ENCODE measurements around the gene INPP5D. TPM values are rescaled to one million over a fixed set of nuclear protein-coding genes. Genes with fewer than 3 reads are reported as not detected.

The INPP5D gene
- total RNA-seq, 1 donor, result under 0.01 TPM

- Histone ChIP-seq H3K9me3 (ENCODE audit: low read depth, low read length) (no peaks in the 10 kb centered on the region), H2AFZ (ENCODE audit: low read length) (no peak overlapping the region), H3K4me1 (ENCODE audit: insufficient read depth, low read length) (no peaks in the 10 kb centered on the region)
Observed at GRCh38 chr2:233112329-233112728, 52.2 kb downstream of the INPP5D start.

DNA sequence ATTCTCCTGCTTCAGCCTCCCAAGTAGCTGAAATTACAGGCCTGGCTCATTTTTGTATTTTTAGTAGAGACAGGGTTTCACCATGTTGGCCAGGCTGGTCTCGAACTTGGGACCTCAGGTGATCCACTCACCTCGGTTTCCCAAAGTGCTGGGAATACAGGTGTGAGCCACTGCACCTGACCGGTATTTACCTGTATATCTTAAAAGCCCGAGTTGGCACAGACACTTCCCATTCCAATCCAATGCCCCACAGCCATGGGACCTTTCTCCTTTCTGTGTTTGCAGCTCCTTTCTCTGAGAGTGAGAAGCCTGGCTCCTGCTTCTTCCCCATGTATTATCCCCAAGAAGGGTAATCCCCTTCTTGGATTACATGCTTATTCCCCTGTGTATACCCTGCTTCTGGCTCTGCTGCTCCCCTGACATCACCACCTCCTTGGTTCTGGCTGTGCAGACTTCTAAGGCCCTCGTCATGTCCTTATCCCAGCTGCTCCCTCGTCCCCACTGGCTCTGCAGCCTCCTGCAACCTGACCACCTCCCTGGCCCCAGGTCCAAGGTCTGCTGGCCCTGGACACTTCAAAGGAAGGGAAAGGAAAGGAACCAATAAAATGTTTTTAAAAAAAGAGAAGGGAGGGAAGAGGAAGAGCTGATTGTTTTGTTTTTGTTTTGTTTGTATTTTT is 52.8 kb downstream of the INPP5D start:
- H3K79me2 ChIP-seq (ENCODE audit: insufficient read depth, low read length), result no peaks in the 10 kb centered on the region
- no peaks in the 10 kb centered on the region for H4K20me1 ChIP-seq (ENCODE audit: insufficient read depth, low read length)
- no peak overlapping the region for H2AFZ ChIP-seq (ENCODE audit: low read length)
- H3K27me3 ChIP-seq (ENCODE audit: insufficient read depth, low read length), result peaks cover 20% of the 10 kb centered on the region
- DNase-seq (ENCODE audit: insufficient read length, low spot score, missing footprints), result no peak
- TF ChIP-seq CTCF (IDR thresholded peaks at IDR 0.05; ENCODE audit: extremely low read depth, low read depth, low read length), result no peak
- H3K4me2 ChIP-seq (ENCODE audit: insufficient read depth, low read length), result no peak overlapping the region
- no peaks in the 10 kb centered on the region for H3K9me3 ChIP-seq (ENCODE audit: low read depth, low read length)
- H3K27ac ChIP-seq (ENCODE audit: low read depth, low read length), result no peak overlapping the region
- H3K36me3 ChIP-seq (ENCODE audit: insufficient read depth, low read length), result no peaks in the 10 kb centered on the region
- no peaks in the 10 kb centered on the region for H3K4me1 ChIP-seq (ENCODE audit: insufficient read depth, low read length)
- H3K4me3 ChIP-seq (ENCODE audit: insufficient read depth, low read length), result no peak overlapping the region

More at GRCh38 chr2:233112329-233112728, 52.2 kb downstream of the INPP5D start:
- Histone ChIP-seq H3K27me3 (ENCODE audit: insufficient read depth, low read length) (peaks cover 22% of the 10 kb centered on the region), H3K36me3 (ENCODE audit: insufficient read depth, low read length) (no peaks in the 10 kb centered on the region), H3K4me2 (ENCODE audit: insufficient read depth, low read length) (no peak overlapping the region), H4K20me1 (ENCODE audit: insufficient read depth, low read length) (no peaks in the 10 kb centered on the region), H3K4me3 (ENCODE audit: insufficient read depth, low read length) (no peak overlapping the region), H3K79me2 (ENCODE audit: insufficient read depth, low read length) (no peaks in the 10 kb centered on the region), H3K27ac (ENCODE audit: low read depth, low read length) (no peak overlapping the region)
- no peak for DNase-seq (ENCODE audit: insufficient read length, low spot score, missing footprints)
- no peak for TF ChIP-seq CTCF (IDR thresholded peaks at IDR 0.05; ENCODE audit: extremely low read depth, low read depth, low read length)

GRCh38 chr2:233114421-233114861 is 54.3 kb downstream of the INPP5D start:
- H3K4me2 ChIP-seq (ENCODE audit: insufficient read depth, low read length), result no peak overlapping the region
- TF ChIP-seq CTCF (IDR thresholded peaks at IDR 0.05; ENCODE audit: extremely low read depth, low read depth, low read length), result no peak
- H3K27me3 ChIP-seq (ENCODE audit: insufficient read depth, low read length), result peaks cover 7% of the 10 kb centered on the region
- DNase-seq (ENCODE audit: insufficient read length, low spot score, missing footprints), result no peak
- H2AFZ ChIP-seq (ENCODE audit: low read length), result peak overlapping the region; percentile 47
- H3K4me3 ChIP-seq (ENCODE audit: insufficient read depth, low read length), result no peak overlapping the region
- no peaks in the 10 kb centered on the region for H4K20me1 ChIP-seq (ENCODE audit: insufficient read depth, low read length)
- no peaks in the 10 kb centered on the region for H3K9me3 ChIP-seq (ENCODE audit: low read depth, low read length)
- H3K27ac ChIP-seq (ENCODE audit: low read depth, low read length), result no peak overlapping the region
- no peaks in the 10 kb centered on the region for H3K36me3 ChIP-seq (ENCODE audit: insufficient read depth, low read length)
- no peaks in the 10 kb centered on the region for H3K4me1 ChIP-seq (ENCODE audit: insufficient read depth, low read length)
- no peaks in the 10 kb centered on the region for H3K79me2 ChIP-seq (ENCODE audit: insufficient read depth, low read length)

GRCh38 chr2:233115121-233115520 is 55.0 kb downstream of the INPP5D start:
- H3K4me2 ChIP-seq (ENCODE audit: insufficient read depth, low read length), result no peak overlapping the region
- no peak for TF ChIP-seq CTCF (IDR thresholded peaks at IDR 0.05; ENCODE audit: extremely low read depth, low read depth, low read length)
- DNase-seq (ENCODE audit: insufficient read length, low spot score, missing footprints), result no peak
- no peaks in the 10 kb centered on the region for H3K4me1 ChIP-seq (ENCODE audit: insufficient read depth, low read length)
- no peaks in the 10 kb centered on the region for H3K79me2 ChIP-seq (ENCODE audit: insufficient read depth, low read length)
- no peaks in the 10 kb centered on the region for H4K20me1 ChIP-seq (ENCODE audit: insufficient read depth, low read length)
- no peak overlapping the region for H2AFZ ChIP-seq (ENCODE audit: low read length)
- no peak overlapping the region for H3K27ac ChIP-seq (ENCODE audit: low read depth, low read length)
- H3K36me3 ChIP-seq (ENCODE audit: insufficient read depth, low read length), result no peaks in the 10 kb centered on the region
- H3K9me3 ChIP-seq (ENCODE audit: low read depth, low read length), result no peaks in the 10 kb centered on the region
- H3K27me3 ChIP-seq (ENCODE audit: insufficient read depth, low read length), result peaks cover 7% of the 10 kb centered on the region
- no peak overlapping the region for H3K4me3 ChIP-seq (ENCODE audit: insufficient read depth, low read length)
